NT2/D1 (cell line): ENCODE results near the gene LANCL3.

Experiments used
- SUZ12 ChIP-seq: IDR thresholded peaks from 2 replicates; pipeline ENCODE4 v1.6.1; 2011; ENCODE audit not compliant: insufficient read length, insufficient read depth; ENCODE audit errors: extremely low read depth
- YY1 ChIP-seq: IDR thresholded peaks from 2 replicates; pipeline ENCODE4 v1.6.1; 2011; ENCODE audit not compliant: insufficient read length, insufficient read depth
- ZNF274 ChIP-seq: IDR thresholded peaks from 2 replicates; pipeline ENCODE4 v1.6.1; 2011; ENCODE audit warnings: mild to moderate bottlenecking, low read depth, low read length

GRCh38 chrX:37609727-37610126 lies 38.3 kb downstream of the LANCL3 start:
- TF ChIP-seq ZNF274 (no peak), SUZ12 (no peak), YY1 (no peak)
